ENCODE measurements around the gene ALDH1L1.

ALDH1L1 gene

DNA sequence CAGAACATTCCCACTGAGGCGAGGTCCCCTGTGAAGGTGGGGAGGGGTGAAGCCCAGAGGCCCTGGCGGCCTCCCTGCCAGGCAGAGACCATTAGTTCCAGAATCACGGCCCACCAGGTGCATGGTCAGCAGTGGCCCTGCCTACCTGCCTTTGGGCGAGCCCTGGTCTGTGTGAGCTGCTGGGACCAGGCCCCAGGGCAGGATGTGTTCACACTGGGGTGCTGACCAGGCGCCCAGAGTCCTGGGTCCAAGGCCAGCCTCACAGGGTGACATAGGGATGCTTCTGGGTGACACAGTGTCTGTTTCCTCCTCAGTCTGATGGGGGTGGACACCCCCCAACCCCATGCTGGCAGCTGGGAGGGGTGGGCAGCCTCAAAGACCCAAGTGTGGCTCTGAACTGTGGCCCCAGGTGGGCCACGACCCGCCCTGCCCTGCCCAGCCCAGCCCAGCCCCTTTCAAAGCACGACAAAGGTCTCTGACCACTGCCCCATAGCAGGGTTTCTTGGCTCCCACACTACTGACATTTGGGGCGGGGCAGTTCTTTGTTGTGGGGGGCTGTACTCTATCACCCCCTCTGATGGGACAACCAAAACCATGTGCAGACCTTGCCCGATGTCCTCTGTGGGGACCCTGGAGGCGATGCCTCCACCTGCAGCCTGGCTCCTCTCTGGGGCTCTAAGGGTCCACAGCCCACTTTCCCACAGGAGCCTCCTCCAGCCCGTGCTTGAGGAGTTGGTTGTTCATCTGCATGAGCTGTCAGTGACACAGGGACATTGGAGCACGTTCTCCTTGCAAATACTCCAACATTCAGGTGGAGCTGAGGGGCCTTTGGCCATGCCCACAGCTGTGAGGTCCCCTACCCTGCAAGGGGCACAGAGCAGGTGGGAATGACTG, 51.6 kb downstream of the ALDH1L1 start:
- H3K4me3 ChIP-seq (ENCODE audit: low read length in 2 of 2) = no peak overlapping the region
- no peak overlapping the region for H3K9ac ChIP-seq (ENCODE audit: low read depth in 1 of 2, low read length in 2 of 2)
- no peaks in the 10 kb centered on the region for H3K27me3 ChIP-seq (ENCODE audit: control insufficient read depth in 2 of 2, insufficient read depth in 2 of 2, low read length in 2 of 2)
- no peaks in the 10 kb centered on the region for H3K9me3 ChIP-seq (ENCODE audit: control insufficient read depth in 2 of 2, low read length in 2 of 2)
- peaks cover 4 to 5% of the 10 kb centered on the region in 2 donors for H3K4me1 ChIP-seq (ENCODE audit: control insufficient read depth in 2 of 2, insufficient read depth in 2 of 2, low read length in 2 of 2)
- no peak overlapping the region for H3K27ac ChIP-seq (ENCODE audit: low read depth in 2 of 2, low read length in 2 of 2)
- H3K36me3 ChIP-seq (ENCODE audit: control insufficient read depth in 2 of 2, insufficient read depth in 2 of 2, low read length in 2 of 2) = no peaks in the 10 kb centered on the region

DNA sequence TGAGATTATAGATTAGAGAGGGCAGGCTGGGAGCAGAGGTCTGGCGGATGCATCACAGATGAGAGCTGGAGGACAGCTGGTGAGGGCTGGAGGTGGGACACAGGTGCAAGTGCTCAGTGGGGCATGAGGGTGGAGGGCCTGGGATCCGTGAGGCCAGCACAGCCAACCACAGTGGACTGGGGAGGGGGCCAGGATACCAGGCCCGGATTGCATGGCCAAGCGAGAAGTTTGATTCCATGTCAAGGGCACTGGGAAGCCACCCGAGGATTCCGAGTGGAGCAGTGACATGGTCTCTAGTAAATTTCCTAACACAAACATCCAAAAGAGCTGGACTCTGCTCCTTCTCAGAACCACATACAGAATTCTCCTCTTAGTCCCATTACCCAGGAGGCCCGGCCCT, 52.5 kb downstream of the ALDH1L1 start:
- Histone ChIP-seq H3K4me3 (ENCODE audit: low read length in 2 of 2) (no peak overlapping the region), H3K36me3 (ENCODE audit: control insufficient read depth in 2 of 2, insufficient read depth in 2 of 2, low read length in 2 of 2) (no peaks in the 10 kb centered on the region), H3K9ac (ENCODE audit: low read depth in 1 of 2, low read length in 2 of 2) (no peak overlapping the region), H3K27ac (ENCODE audit: low read depth in 2 of 2, low read length in 2 of 2) (no peak overlapping the region), H3K27me3 (ENCODE audit: control insufficient read depth in 2 of 2, insufficient read depth in 2 of 2, low read length in 2 of 2) (no peaks in the 10 kb centered on the region), H3K9me3 (ENCODE audit: control insufficient read depth in 2 of 2, low read length in 2 of 2) (no peaks in the 10 kb centered on the region), H3K4me1 (ENCODE audit: control insufficient read depth in 2 of 2, insufficient read depth in 2 of 2, low read length in 2 of 2) (peaks cover 4 to 5% of the 10 kb centered on the region in 2 donors)

DNA sequence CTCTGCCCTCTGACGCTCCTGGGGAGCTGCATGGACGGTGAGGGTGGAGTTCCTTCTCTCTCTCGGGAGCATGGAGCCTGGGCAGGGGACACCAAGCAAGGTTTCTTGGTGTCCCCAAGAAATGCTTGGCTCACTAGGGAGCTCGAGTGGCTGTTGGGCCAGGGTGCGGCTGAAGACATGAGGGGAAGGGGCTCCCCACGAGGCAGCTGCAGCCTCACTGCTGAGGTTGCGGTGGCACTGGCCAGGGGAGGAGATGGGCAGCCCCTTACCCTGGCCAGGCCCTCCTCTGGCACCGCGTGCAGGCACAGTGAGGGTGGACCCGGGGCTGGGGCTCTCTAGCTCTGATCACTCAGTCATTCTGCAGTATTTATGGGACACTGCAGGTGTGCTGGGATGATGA, 52.9 kb downstream of the ALDH1L1 start:
- Histone ChIP-seq H3K4me1 (ENCODE audit: control insufficient read depth in 2 of 2, insufficient read depth in 2 of 2, low read length in 2 of 2) (peaks cover 4 to 5% of the 10 kb centered on the region in 2 donors), H3K27me3 (ENCODE audit: control insufficient read depth in 2 of 2, insufficient read depth in 2 of 2, low read length in 2 of 2) (no peaks in the 10 kb centered on the region), H3K27ac (ENCODE audit: low read depth in 2 of 2, low read length in 2 of 2) (no peak overlapping the region), H3K9ac (ENCODE audit: low read depth in 1 of 2, low read length in 2 of 2) (no peak overlapping the region), H3K9me3 (ENCODE audit: control insufficient read depth in 2 of 2, low read length in 2 of 2) (no peaks in the 10 kb centered on the region), H3K36me3 (ENCODE audit: control insufficient read depth in 2 of 2, insufficient read depth in 2 of 2, low read length in 2 of 2) (no peaks in the 10 kb centered on the region), H3K4me3 (ENCODE audit: low read length in 2 of 2) (no peak overlapping the region)

DNA sequence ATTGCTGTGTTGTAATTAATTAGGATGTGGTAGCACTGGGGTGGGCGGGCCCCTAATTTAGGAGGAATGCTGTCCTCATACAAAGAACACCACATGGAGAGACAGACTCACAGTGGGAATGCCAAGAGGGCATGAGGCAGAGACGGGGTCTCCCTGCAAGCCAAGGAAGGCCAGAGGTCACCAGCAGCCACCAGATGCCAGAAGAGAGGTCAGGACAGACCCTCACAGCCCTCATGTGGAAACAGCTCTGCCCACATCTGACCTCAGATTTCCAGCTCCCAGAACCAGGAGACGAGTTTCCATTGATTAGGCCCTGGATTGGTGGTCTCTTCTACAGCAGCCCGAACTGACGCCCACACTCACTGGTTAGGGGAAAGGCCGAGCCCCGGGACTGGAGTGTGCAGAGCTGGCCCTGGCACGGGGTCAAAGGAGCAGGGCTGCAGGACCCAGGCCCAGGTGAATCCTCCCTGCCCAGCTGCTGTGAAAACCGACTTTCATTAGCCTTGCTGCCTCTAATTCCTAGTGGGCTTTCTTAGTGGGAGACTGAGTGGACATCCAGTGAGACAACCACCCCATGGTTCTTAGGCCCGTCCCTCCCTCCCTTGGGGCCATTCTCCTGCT, 53.5 kb downstream of the ALDH1L1 start:
- Histone ChIP-seq H3K36me3 (ENCODE audit: control insufficient read depth in 2 of 2, insufficient read depth in 2 of 2, low read length in 2 of 2) (no peaks in the 10 kb centered on the region), H3K9me3 (ENCODE audit: control insufficient read depth in 2 of 2, low read length in 2 of 2) (no peaks in the 10 kb centered on the region), H3K27me3 (ENCODE audit: control insufficient read depth in 2 of 2, insufficient read depth in 2 of 2, low read length in 2 of 2) (no peaks in the 10 kb centered on the region), H3K9ac (ENCODE audit: low read depth in 1 of 2, low read length in 2 of 2) (no peak overlapping the region), H3K4me3 (ENCODE audit: low read length in 2 of 2) (no peak overlapping the region), H3K27ac (ENCODE audit: low read depth in 2 of 2, low read length in 2 of 2) (no peak overlapping the region), H3K4me1 (ENCODE audit: control insufficient read depth in 2 of 2, insufficient read depth in 2 of 2, low read length in 2 of 2) (peaks cover 4 to 5% of the 10 kb centered on the region in 2 donors)

DNA sequence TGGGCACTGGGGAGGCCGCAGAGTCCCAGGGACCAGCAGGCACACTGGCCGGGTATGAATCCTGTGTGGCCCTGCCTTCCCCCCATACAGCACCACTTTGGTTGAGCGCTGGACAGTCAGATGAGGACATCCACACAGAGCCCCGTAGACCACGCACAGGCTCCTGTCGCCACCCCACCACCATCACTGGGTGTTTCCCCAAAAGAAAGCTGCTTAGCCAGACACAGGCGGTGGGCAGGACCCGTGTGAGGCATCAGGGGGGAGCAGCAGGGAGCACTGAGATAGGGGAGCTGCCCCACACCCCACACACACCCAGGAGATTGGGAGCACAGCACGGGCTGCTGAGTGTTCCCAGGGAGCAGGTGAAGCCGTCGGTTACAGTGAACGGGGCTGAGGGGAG, 54.1 kb downstream of the ALDH1L1 start:
- Histone ChIP-seq H3K9me3 (ENCODE audit: control insufficient read depth in 2 of 2, low read length in 2 of 2) (no peaks in the 10 kb centered on the region), H3K4me1 (ENCODE audit: control insufficient read depth in 2 of 2, insufficient read depth in 2 of 2, low read length in 2 of 2) (peaks cover 4 to 5% of the 10 kb centered on the region in 2 donors), H3K27me3 (ENCODE audit: control insufficient read depth in 2 of 2, insufficient read depth in 2 of 2, low read length in 2 of 2) (no peaks in the 10 kb centered on the region), H3K4me3 (ENCODE audit: low read length in 2 of 2) (no peak overlapping the region), H3K36me3 (ENCODE audit: control insufficient read depth in 2 of 2, insufficient read depth in 2 of 2, low read length in 2 of 2) (no peaks in the 10 kb centered on the region), H3K27ac (ENCODE audit: low read depth in 2 of 2, low read length in 2 of 2) (no peak overlapping the region), H3K9ac (ENCODE audit: low read depth in 1 of 2, low read length in 2 of 2) (no peak overlapping the region)

DNA sequence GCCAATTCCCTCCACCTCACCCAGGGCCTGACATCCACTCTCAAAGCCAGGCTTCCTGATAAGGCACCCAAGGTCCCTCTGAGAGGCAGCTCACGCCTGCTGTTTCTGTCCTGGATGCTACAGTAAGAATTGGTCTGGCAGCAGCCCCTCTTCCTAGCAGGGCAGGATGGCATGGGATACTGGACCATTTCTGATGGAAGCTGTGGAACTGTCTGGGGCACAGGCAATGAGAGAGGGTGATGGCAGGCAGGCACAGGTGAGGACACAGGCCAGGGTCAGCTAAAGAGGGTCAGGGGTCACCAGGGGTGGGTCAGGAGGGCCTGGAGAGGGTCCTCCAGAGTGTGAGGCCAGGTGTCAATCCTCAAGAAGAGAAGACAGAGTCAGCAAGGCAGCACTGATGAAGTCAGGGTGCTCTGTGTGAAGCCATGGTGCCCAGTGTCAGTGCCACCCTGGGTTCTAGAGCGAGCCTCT, 54.6 kb downstream of the ALDH1L1 start:
- H3K36me3 ChIP-seq (ENCODE audit: control insufficient read depth in 2 of 2, insufficient read depth in 2 of 2, low read length in 2 of 2) = no peaks in the 10 kb centered on the region
- no peak overlapping the region for H3K9ac ChIP-seq (ENCODE audit: low read depth in 1 of 2, low read length in 2 of 2)
- no peak overlapping the region for H3K27ac ChIP-seq (ENCODE audit: low read depth in 2 of 2, low read length in 2 of 2)
- peaks cover 4 to 5% of the 10 kb centered on the region in 2 donors for H3K4me1 ChIP-seq (ENCODE audit: control insufficient read depth in 2 of 2, insufficient read depth in 2 of 2, low read length in 2 of 2)
- H3K9me3 ChIP-seq (ENCODE audit: control insufficient read depth in 2 of 2, low read length in 2 of 2) = no peaks in the 10 kb centered on the region
- H3K27me3 ChIP-seq (ENCODE audit: control insufficient read depth in 2 of 2, insufficient read depth in 2 of 2, low read length in 2 of 2) = no peaks in the 10 kb centered on the region
- H3K4me3 ChIP-seq (ENCODE audit: low read length in 2 of 2) = no peak overlapping the region

DNA sequence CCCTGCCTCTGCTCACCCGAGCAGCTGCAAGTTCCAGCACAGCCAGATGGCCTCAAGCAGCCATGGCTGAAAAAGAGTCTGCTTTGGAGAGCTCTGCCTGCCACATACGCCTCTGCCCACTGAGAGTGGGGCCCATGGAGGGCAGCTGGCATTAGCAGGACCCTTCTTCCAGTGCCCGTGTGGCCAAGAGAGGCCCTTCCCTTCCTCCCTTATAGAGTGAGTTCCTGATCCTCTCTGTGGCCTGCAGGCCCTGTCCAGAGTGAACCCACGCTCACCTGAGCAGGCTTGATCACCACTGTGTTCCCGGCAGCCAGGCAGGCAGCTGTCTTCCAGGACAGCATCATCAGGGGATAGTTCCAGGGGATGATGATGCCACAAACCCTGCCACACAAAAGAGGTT, 55.0 kb downstream of the ALDH1L1 start:
- no peak overlapping the region for H3K9ac ChIP-seq (ENCODE audit: low read depth in 1 of 2, low read length in 2 of 2)
- no peaks in the 10 kb centered on the region for H3K36me3 ChIP-seq (ENCODE audit: control insufficient read depth in 2 of 2, insufficient read depth in 2 of 2, low read length in 2 of 2)
- H3K27me3 ChIP-seq (ENCODE audit: control insufficient read depth in 2 of 2, insufficient read depth in 2 of 2, low read length in 2 of 2) = no peaks in the 10 kb centered on the region
- H3K4me3 ChIP-seq (ENCODE audit: low read length in 2 of 2) = no peak overlapping the region
- H3K27ac ChIP-seq (ENCODE audit: low read depth in 2 of 2, low read length in 2 of 2) = no peak overlapping the region
- H3K9me3 ChIP-seq (ENCODE audit: control insufficient read depth in 2 of 2, low read length in 2 of 2) = no peaks in the 10 kb centered on the region
- H3K4me1 ChIP-seq (ENCODE audit: control insufficient read depth in 2 of 2, insufficient read depth in 2 of 2, low read length in 2 of 2) = peaks cover 4 to 5% of the 10 kb centered on the region in 2 donors

DNA sequence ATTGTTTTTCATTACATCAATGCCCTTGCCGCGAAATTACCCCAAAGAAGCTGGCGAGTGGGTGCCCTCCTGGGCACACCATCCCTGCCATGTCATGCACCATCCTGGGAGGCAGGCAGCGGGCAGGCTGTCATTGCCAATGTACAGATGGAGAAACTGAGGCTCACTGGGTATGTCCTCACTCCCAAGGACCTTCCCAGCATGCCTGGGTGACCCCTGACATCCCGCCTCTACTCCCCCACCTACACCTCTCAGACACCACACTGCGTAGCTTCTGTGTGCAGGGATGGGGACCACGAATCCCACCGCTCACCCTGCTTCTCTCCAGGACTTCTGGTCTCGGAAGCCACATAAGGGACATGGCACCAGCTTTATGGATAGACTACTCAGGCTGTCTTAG, 55.5 kb downstream of the ALDH1L1 start:
- H3K9me3 ChIP-seq (ENCODE audit: control insufficient read depth in 2 of 2, low read length in 2 of 2) = no peaks in the 10 kb centered on the region
- peaks cover 3% of the 10 kb centered on the region in 2 donors for H3K4me1 ChIP-seq (ENCODE audit: control insufficient read depth in 2 of 2, insufficient read depth in 2 of 2, low read length in 2 of 2)
- H3K9ac ChIP-seq (ENCODE audit: low read depth in 1 of 2, low read length in 2 of 2) = no peak overlapping the region
- H3K27ac ChIP-seq (ENCODE audit: low read depth in 2 of 2, low read length in 2 of 2) = no peak overlapping the region
- no peaks in the 10 kb centered on the region for H3K27me3 ChIP-seq (ENCODE audit: control insufficient read depth in 2 of 2, insufficient read depth in 2 of 2, low read length in 2 of 2)
- no peaks in the 10 kb centered on the region for H3K36me3 ChIP-seq (ENCODE audit: control insufficient read depth in 2 of 2, insufficient read depth in 2 of 2, low read length in 2 of 2)
- no peak overlapping the region for H3K4me3 ChIP-seq (ENCODE audit: low read length in 2 of 2)

DNA sequence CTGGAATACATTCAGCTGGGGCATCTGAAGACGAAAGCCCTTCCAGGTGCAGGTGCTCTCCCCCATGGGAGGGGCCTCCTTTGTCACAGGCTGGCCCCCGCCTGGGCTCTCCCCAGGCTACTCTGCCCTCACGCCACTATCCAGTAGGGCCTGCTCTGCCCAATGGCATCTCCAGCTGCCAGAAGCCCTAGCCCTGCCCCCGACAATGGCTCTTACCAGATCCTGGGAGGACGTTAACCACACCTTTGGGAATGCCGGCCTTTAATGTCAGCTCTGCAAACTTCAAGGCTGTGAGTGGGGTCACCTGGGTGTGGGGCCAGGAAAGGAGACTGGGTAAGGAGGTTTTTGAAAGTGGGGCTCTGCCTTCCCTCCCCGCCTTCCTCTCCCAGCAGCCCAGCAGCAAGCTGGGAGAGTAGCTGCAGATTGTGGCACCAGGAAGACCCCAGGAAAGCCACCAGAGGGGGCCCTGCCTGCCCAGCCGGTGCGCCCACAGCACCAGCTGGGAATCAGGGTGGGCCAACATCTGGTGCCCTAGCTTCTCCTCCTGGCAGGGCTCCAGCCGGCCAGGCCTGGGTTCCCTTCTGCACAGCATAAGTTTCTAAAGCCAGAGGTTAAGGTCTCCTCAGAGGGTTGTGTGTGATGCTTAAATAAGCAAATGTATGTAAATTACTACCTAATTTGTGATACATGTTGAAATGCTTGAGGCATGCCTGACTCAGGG, 56.1 kb downstream of the ALDH1L1 start:
- Histone ChIP-seq H3K9ac (ENCODE audit: low read depth in 1 of 2, low read length in 2 of 2) (no peak overlapping the region), H3K36me3 (ENCODE audit: control insufficient read depth in 2 of 2, insufficient read depth in 2 of 2, low read length in 2 of 2) (no peaks in the 10 kb centered on the region), H3K4me3 (ENCODE audit: low read length in 2 of 2) (no peak overlapping the region), H3K27me3 (ENCODE audit: control insufficient read depth in 2 of 2, insufficient read depth in 2 of 2, low read length in 2 of 2) (no peaks in the 10 kb centered on the region), H3K9me3 (ENCODE audit: control insufficient read depth in 2 of 2, low read length in 2 of 2) (no peaks in the 10 kb centered on the region), H3K27ac (ENCODE audit: low read depth in 2 of 2, low read length in 2 of 2) (no peak overlapping the region), H3K4me1 (ENCODE audit: control insufficient read depth in 2 of 2, insufficient read depth in 2 of 2, low read length in 2 of 2) (no peaks in the 10 kb centered on the region)

DNA sequence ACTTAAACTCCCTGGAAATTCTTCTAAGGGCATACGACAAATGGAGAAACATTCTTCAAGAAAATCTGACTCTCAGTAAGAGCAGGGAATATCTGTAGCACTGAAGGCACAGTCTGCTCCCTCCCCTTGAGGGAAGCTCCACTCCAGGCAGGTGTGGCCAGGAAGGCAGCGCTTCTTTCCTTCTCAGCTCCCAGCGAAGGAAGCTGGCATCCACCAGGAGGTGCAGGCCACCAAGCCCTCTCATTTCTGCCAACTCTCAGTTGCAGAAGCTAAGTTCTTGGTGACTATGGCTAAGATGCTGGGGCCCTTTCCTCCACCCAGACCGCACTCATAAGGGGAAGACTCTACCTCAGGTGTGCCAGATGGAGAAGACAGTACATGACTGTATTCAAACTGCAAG, 58.8 kb downstream of the ALDH1L1 start:
- Histone ChIP-seq H3K4me1 (ENCODE audit: control insufficient read depth in 2 of 2, insufficient read depth in 2 of 2, low read length in 2 of 2) (no peaks in the 10 kb centered on the region), H3K27me3 (ENCODE audit: control insufficient read depth in 2 of 2, insufficient read depth in 2 of 2, low read length in 2 of 2) (no peaks in the 10 kb centered on the region), H3K36me3 (ENCODE audit: control insufficient read depth in 2 of 2, insufficient read depth in 2 of 2, low read length in 2 of 2) (no peaks in the 10 kb centered on the region), H3K4me3 (ENCODE audit: low read length in 2 of 2) (no peak overlapping the region), H3K9ac (ENCODE audit: low read depth in 1 of 2, low read length in 2 of 2) (no peak overlapping the region), H3K27ac (ENCODE audit: low read depth in 2 of 2, low read length in 2 of 2) (no peak overlapping the region), H3K9me3 (ENCODE audit: control insufficient read depth in 2 of 2, low read length in 2 of 2) (no peaks in the 10 kb centered on the region)

All from mucosa of rectum (tissue), 2 donors.